Gastrocnemius medialis (tissue), 4 donors: Measurements from ENCODE around the gene AK2.
"Not testable (repeated sequence)": the region's sequence is repeated elsewhere in the genome, so short reads cannot be mapped to it uniquely, and the experiment has no call there.

Experiments used
- POLR2A ChIP-seq, 2 donors: fragments of 450-650 bp; IDR thresholded peaks; one replicate each; pipeline ENCODE4 v1.6.1; 2017; ENCODE audit warnings: antibody characterized with exemption in 2 of 2, mild to moderate bottlenecking in 2 of 2, moderate library complexity in 2 of 2
- TF ChIP-seq, protein P1 (sequence below), 5 experiments: fragments of 450-650 bp in 3 of 5; fragments of 200-600 bp in 2 of 5; sonication (generic) in 2 of 5; IDR thresholded peaks in 4 of 5; conservative IDR thresholded peaks in 1 of 5; 1 replicate in 4 of 5; 2 replicates in 1 of 5; pipeline ENCODE4 v1.5.1; 2016 to 2019; ENCODE audit warnings: antibody characterized with exemption in 5 of 5, mild to moderate bottlenecking in 3 of 5, moderate library complexity in 3 of 5

DNA sequence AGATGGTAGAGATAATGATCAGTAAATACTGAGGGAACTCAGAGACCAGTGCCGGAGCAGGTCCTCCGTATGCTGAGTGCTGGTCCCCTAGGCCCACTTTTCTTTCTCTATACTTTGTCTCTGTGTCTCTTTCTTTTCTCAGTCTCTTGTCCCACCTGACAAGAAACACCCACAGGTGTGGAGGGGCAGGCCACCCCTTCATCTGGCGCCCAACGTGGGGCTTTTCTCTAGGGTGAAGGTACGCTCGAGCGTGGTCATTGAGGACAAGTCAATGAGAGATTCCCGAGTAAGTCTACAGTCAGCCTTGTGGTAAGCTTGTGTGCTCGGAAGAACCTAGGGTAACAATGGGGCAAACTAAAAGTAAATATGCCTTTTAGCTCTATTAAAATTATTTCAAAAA is 27.6 kb upstream of the AK2 start:
- TF ChIP-seq, protein P1, sequence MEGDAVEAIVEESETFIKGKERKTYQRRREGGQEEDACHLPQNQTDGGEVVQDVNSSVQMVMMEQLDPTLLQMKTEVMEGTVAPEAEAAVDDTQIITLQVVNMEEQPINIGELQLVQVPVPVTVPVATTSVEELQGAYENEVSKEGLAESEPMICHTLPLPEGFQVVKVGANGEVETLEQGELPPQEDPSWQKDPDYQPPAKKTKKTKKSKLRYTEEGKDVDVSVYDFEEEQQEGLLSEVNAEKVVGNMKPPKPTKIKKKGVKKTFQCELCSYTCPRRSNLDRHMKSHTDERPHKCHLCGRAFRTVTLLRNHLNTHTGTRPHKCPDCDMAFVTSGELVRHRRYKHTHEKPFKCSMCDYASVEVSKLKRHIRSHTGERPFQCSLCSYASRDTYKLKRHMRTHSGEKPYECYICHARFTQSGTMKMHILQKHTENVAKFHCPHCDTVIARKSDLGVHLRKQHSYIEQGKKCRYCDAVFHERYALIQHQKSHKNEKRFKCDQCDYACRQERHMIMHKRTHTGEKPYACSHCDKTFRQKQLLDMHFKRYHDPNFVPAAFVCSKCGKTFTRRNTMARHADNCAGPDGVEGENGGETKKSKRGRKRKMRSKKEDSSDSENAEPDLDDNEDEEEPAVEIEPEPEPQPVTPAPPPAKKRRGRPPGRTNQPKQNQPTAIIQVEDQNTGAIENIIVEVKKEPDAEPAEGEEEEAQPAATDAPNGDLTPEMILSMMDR (IDR thresholded peaks at IDR 0.05 in 4 of 5, conservative IDR thresholded peaks at IDR 0.05 in 1 of 5), result not testable (repeated sequence)
- not testable (repeated sequence) for TF ChIP-seq POLR2A (IDR thresholded peaks at IDR 0.05)
